Measurements from ENCODE around the gene THSD7A. TPM values are rescaled to one million over a fixed set of nuclear protein-coding genes. Genes with fewer than 3 reads are reported as not detected.

The THSD7A gene
- total and polyA plus RNA-seq, 8 donors, result 3.7 to 20.8 (median 17.8) TPM

GRCh38 chr7:11795231-11795630, 36.8 kb downstream of the THSD7A start:
- Histone ChIP-seq H3K27ac (no peak overlapping the region), H3K36me3 (no peaks in the 10 kb centered on the region), H3K27me3 (no peaks in the 10 kb centered on the region), H3K4me3 (no peak overlapping the region), H3K9me3 (no peaks in the 10 kb centered on the region), H3K4me1 (no peaks in the 10 kb centered on the region)
- intact Hi-C loops (cut with DNase I), result no loop called here
- ATAC-seq, result no peak
- TF ChIP-seq, protein P1, sequence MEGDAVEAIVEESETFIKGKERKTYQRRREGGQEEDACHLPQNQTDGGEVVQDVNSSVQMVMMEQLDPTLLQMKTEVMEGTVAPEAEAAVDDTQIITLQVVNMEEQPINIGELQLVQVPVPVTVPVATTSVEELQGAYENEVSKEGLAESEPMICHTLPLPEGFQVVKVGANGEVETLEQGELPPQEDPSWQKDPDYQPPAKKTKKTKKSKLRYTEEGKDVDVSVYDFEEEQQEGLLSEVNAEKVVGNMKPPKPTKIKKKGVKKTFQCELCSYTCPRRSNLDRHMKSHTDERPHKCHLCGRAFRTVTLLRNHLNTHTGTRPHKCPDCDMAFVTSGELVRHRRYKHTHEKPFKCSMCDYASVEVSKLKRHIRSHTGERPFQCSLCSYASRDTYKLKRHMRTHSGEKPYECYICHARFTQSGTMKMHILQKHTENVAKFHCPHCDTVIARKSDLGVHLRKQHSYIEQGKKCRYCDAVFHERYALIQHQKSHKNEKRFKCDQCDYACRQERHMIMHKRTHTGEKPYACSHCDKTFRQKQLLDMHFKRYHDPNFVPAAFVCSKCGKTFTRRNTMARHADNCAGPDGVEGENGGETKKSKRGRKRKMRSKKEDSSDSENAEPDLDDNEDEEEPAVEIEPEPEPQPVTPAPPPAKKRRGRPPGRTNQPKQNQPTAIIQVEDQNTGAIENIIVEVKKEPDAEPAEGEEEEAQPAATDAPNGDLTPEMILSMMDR (IDR thresholded peaks at IDR 0.05), result no peak
- DNase-seq, result no peak

- TF ChIP-seq, protein P1 (IDR thresholded peaks at IDR 0.05), result no peak
- no peak for ATAC-seq
Observed at GRCh38 chr7:11792166-11792565, 39.8 kb downstream of the THSD7A start.

DNA sequence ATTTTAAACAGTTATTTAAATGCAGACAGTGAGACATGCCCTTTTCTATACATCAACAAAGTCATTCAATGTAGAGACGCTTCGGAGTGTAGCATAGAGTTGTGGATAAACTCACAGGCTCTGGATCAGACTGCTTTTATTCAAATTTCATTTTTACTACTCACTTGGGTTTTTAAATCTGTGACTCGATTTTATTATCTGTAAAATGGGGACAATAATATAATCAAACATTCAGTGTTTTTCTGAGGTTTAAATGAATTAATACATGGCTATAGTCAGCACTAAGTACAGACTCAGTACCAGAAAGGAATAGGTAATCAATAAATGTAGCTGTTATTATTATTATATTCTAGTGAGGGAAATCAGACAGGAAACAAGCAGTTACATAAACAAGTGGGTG, 43.4 kb downstream of the THSD7A start:
- intact Hi-C loops (cut with DNase I), result no loop called here
- Histone ChIP-seq H3K36me3 (no peaks in the 10 kb centered on the region), H3K4me3 (no peak overlapping the region), H3K4me1 (no peaks in the 10 kb centered on the region), H3K27me3 (no peaks in the 10 kb centered on the region), H3K27ac (no peak overlapping the region), H3K9me3 (no peaks in the 10 kb centered on the region)
- ATAC-seq (no peak), DNase-seq (no peak)
- TF ChIP-seq, protein P1 (IDR thresholded peaks at IDR 0.05), result no peak

More at GRCh38 chr7:11792166-11792565, 39.8 kb downstream of the THSD7A start:
- Histone ChIP-seq H3K4me1 (no peaks in the 10 kb centered on the region), H3K27me3 (no peaks in the 10 kb centered on the region), H3K9me3 (no peaks in the 10 kb centered on the region), H3K36me3 (no peaks in the 10 kb centered on the region), H3K4me3 (no peak overlapping the region), H3K27ac (no peak overlapping the region)
- DNase-seq, result no peak
- intact Hi-C loops (cut with DNase I), result no loop called here

GRCh38 chr7:11787534-11787933, 44.5 kb downstream of the THSD7A start:
- Histone ChIP-seq H3K9me3 (no peaks in the 10 kb centered on the region), H3K27me3 (no peaks in the 10 kb centered on the region), H3K4me3 (no peak overlapping the region), H3K4me1 (no peaks in the 10 kb centered on the region), H3K27ac (no peak overlapping the region), H3K36me3 (no peaks in the 10 kb centered on the region)
- intact Hi-C loops (cut with DNase I), result no loop called here
- DNase-seq (no peak), ATAC-seq (no peak)
- TF ChIP-seq, protein P1 (IDR thresholded peaks at IDR 0.05), result no peak

DNA sequence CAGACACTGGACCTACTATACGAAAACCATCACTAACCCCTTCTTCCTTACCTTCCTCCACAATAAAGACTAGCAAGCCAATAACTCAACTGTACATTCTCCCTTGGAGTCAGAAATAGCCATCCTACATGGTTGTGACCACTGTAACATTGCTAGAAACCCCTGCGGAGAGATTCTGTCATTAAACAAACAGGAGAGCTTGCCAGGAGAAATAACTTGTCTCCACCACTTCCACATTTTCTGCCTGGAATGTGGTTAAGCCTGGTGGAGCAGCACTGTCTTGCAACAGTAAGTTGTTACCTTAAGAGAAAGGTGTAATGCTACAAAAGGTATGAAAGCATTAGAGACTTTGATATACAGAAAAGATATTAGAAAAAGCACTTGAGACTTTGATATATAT, 45.8 kb downstream of the THSD7A start:
- Histone ChIP-seq H3K36me3 (no peaks in the 10 kb centered on the region), H3K9me3 (no peaks in the 10 kb centered on the region), H3K27me3 (no peaks in the 10 kb centered on the region), H3K4me1 (no peaks in the 10 kb centered on the region), H3K4me3 (no peak overlapping the region), H3K27ac (no peak overlapping the region)
- TF ChIP-seq, protein P1 (IDR thresholded peaks at IDR 0.05), result no peak
- ATAC-seq (peak; percentile 71), DNase-seq (peak in 2 of 4 donors; percentile 13 to 30)
- intact Hi-C loops (cut with DNase I), result no loop called here
